Cardiac septum (tissue), 1 donor: ENCODE results near the gene CD83. TPM values are rescaled to one million over a fixed set of nuclear protein-coding genes. Genes with fewer than 3 reads are reported as not detected.
"Not testable (repeated sequence)": the region's sequence is repeated elsewhere in the genome, so short reads cannot be mapped to it uniquely, and the experiment has no call there.

Experiments
- DNase-seq: peaks from one replicate; pipeline ENCODE4 v3.0.0-alpha.2; 2020; ENCODE audit warnings: low spot score
- intact Hi-C: fragments of 100-400 bp; cut with DNase I; formaldehyde crosslinking; loops from one replicate; pipeline ENCODE4 v1.14.0; 2022
- total RNA-seq: library from RNA; stranded (reverse); fragmentation: NEBNext Ultra II Directional; extraction: Animal tissue kit (Norgen Biotek cat#: 25700); gene quantifications from one replicate; pipeline ENCODE4 v1.2.1, GENCODE V29; 2021
- donor health status: DM: no; HTN: no; CAD: no.

CD83 gene
- total RNA-seq, 1 donor from 2014 or later: 1.7 TPM

DNA sequence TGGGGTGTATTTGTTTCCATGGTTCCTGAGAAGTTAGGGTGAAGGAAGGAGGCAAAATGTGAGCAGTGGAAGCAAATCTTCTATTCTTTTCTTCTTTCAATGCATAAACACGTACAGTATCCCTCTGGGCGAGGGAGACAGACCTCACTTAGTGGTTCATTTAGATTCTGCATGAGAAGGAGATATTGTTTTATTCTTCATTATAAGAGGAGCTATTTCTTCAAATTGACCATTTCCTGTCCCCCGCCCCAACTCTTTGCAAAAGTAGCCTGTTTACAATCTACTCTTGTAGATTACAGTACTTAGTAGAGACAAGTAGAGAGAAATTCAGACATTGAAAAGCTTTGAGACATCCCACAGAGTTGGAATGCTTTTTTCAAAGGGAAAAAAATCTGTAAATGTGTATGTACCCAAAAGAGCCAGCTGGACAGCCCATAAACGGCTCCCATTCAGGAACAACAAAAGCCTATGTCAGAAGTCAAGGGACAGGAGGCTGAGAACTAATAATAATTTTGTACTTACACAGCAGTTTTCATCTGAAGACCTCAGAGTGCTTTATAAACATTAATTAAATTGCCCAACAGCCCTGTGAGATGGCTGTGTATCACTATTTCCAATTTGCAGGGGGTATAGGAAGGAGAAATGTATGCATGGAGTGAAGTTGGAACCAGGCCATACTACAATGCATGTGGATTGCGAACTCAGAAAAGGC, 23.9 kb downstream of the CD83 start:
- intact Hi-C loops: no loop called here

GRCh38 chr6:14142063-14142450, 24.5 kb downstream of the CD83 start:
- intact Hi-C loops: no loop called here
- DNase-seq: no peak

More for the DNA sequence above, 23.9 kb downstream of the CD83 start:
- no peak for DNase-seq

- DNase-seq: no peak
- intact Hi-C loops: no loop called here
Measured at GRCh38 chr6:14142511-14143223, 25.1 kb downstream of the CD83 start.

- intact Hi-C loops: no loop called here
- no peak for DNase-seq
Measured at GRCh38 chr6:14143305-14143704, 25.7 kb downstream of the CD83 start.

- intact Hi-C loops: loop anchor here (5.0 kb wide), 1 partner anchor 237 kb away; no protein-coding TSS in a partner anchor
- DNase-seq: peak; percentile 87
Measured at GRCh38 chr6:14144678-14145113, 27.1 kb downstream of the CD83 start.

- intact Hi-C loops: loop anchor here (5.0 kb wide), 1 partner anchor 239 kb away; no protein-coding TSS in a partner anchor
Measured at GRCh38 chr6:14146506-14147096, 29.0 kb downstream of the CD83 start.

DNA sequence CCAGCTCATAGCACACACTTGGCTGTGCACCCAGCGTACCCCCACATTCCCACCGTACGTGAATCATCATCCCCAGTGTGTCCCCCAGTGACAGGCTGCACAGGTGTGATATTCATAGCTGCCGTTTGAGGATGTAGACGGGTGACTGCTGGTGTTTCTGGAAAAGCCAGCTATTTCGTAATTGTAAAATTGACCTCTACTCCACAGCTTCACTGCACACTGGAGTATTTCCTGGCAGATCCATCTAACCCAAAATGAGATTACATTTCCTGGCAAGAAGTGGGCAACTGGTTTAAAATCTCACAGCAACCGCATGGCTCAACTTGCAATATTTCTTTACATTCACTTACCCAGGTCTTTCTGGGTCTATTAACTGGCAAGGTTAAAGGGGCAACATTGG, 30.3 kb downstream of the CD83 start:
- DNase-seq: no peak
- intact Hi-C loops: loop anchor here (5.0 kb wide), 1 partner anchor 241 kb away; no protein-coding TSS in a partner anchor

More at GRCh38 chr6:14146506-14147096, 29.0 kb downstream of the CD83 start:
- no peak for DNase-seq

DNA sequence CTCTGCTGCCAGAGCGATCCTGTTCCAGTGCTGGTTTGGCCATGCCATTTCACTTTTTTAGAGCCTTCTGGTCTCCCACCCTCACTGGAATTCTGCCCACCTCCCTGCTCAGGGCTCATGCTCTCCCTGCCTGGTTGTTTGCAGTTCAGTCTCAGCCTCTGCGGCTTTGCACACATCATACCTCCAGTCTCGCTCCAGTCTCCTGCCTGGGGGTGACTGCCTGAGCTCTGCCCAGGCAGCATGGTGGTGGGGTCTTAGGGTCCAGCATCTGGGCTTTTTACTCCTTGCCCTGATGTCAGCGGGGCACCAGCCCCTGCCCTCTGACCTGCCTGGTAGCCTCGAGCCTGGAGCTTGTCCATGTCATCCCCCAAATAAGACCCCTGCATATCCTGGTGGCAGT, 30.9 kb downstream of the CD83 start:
- intact Hi-C loops: loop anchor here (5.0 kb wide), 1 partner anchor 241 kb away; no protein-coding TSS in a partner anchor

GRCh38 chr6:14149053-14149738, 31.6 kb downstream of the CD83 start:
- DNase-seq: no peak
- intact Hi-C loops: loop anchor here (5.0 kb wide), 1 partner anchor 242 kb away; no protein-coding TSS in a partner anchor

More for the DNA sequence above, 30.9 kb downstream of the CD83 start:
- no peak for DNase-seq

- DNase-seq: no peak
- intact Hi-C loops: loop anchor here (5.0 kb wide), 1 partner anchor 242 kb away; no protein-coding TSS in a partner anchor
Measured at GRCh38 chr6:14149739-14150130, 32.2 kb downstream of the CD83 start.

DNA sequence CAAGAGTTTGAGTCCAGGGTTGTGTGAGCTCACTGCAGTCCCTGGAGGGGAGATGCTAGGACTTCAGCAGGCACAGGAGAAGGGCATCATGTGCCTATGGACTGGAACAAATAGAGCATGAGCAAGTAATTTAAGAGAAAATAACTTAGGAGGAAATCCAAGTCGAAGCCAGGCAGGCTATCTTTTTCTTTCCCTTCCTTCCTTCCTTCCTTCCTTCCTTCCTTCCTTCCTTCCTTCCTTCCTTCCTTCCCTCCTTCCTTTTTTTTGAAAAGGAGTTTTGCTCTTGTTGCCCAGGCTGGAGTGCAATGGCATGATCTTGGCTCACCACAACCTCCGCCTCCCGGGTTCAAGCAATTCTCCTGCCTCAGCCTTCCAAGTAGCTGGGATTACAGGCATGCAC, 33.7 kb downstream of the CD83 start:
- intact Hi-C loops, DNase-seq: not testable (repeated sequence)

GRCh38 chr6:14151773-14152172, 34.2 kb downstream of the CD83 start:
- no peak for DNase-seq
- intact Hi-C loops: no loop called here

- intact Hi-C loops: no loop called here
Measured at GRCh38 chr6:14153228-14153627, 35.7 kb downstream of the CD83 start.

DNA sequence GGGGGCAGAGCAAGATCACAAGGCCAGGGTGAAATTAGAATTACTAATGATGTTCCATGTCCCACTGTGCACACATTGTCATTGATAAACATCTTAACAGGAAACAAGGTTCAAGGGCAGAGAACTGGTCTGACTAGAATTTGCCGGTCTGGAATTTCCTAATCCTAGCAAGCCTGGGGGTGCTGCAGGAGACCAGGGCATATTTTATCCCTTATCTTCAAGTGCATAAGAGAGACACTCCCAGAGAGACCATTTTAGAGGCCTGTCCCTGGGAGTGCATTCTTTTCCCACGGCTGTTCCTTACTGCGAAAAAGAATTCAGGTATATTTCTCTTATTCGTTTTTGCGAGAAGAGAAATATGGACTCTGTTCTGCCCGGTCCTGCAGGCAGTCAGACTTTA, 41.5 kb downstream of the CD83 start:
- no peak for DNase-seq
- intact Hi-C loops: no loop called here

More at GRCh38 chr6:14153228-14153627, 35.7 kb downstream of the CD83 start:
- no peak for DNase-seq

DNA sequence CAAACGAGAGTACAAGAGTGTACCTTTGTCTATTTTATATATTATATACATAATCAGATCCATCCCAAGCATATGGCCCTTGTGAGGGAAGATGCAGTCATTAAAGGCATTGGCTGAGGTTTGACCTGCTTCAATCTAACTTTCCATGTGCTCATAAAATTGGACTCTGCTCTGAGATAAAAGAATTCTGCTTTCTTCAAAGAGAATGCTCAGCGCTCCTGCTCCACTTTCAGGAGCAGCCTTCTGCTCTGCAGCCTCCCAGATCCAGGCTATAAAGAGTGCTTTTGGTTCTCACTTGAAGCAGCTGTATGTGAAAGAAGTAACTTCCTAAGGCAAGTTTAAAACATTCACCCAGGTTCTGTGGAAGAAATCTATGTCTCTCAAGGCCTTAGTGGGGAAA, 45.3 kb downstream of the CD83 start:
- intact Hi-C loops: no loop called here
- DNase-seq: no peak

DNA sequence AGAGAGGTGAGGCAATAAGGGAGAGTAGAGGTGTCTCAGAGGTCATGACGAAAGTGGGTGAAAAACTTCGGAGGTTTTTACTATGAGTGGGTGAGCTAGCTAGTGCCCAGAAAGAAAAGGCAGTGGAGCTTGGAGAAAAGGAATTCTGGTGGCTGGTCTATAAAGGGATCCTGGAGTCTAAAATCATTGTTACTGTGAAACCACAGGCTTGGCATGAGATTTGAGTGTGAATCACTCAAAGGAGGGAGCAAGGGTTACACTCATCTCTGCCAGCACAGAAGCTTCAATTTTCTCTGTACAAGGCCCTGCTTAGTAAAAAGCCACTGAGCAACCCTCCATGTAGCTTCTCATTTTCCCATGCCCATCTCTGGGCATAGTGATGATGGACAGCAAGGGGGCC, 47.5 kb downstream of the CD83 start:
- DNase-seq: no peak
- intact Hi-C loops: no loop called here

DNA sequence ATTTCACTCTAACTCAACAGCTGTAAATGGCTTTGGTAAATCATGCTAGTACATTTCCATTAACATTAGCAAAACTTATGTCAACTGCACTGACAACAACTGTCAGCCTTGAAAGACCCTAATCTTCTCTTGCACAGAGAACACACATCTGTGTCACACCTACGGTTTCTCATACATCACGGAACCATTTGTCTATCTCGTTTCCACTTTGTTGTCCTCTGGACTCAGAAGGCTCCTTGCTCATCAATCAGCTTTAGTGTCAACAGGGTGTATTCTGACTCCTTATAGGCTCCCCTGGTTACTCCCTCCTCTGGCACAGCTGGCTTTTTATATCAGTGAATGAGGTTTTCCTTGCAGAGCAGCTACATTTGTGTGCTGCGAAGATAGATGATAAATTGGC, 49.3 kb downstream of the CD83 start:
- no peak for DNase-seq
- intact Hi-C loops: no loop called here

- intact Hi-C loops: no loop called here
- no peak for DNase-seq
Measured at GRCh38 chr6:14170128-14170527, 52.6 kb downstream of the CD83 start.

GRCh38 chr6:14172562-14172961, 55.0 kb downstream of the CD83 start:
- intact Hi-C loops: no loop called here

GRCh38 chr6:14174226-14174625, 56.7 kb downstream of the CD83 start:
- no peak for DNase-seq
- intact Hi-C loops: no loop called here

More at GRCh38 chr6:14172562-14172961, 55.0 kb downstream of the CD83 start:
- DNase-seq: no peak
